ENCODE data around the gene ANKRD1. TPM values are rescaled to one million over a fixed set of nuclear protein-coding genes. Genes with fewer than 3 reads are reported as not detected.

Gene ANKRD1
- not detected for total RNA-seq

DNA sequence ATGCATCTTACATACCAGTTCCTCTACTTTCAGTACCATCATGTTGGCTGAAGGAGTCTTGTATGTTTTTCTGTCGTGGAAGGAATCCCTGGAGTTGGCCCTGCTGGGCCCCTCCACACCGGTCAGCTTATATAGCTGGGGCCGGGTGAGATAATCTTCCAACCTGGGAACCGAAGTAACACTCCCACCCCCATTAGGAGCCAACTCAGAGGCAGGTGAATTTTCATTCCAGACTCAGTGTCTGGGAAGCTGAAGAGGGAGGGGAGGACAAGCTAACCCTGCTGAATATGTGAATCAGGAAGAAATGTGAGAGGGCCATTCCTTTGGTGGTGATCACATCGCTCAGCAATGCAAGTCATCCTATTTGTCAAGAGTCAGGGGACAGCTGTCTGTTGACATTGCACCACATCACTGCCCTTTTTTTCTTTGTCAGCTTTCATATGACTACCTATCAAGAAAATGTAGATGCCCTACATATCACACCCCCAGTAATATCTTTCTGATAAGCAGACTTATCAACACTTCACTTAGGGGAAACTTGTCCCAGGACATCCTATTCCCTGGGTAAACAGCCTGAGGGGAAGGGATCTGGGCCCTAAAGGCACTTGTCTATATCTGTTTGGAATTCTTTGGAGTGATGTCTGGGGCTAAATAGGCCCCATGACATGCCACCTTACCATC lies at the start of gene ANKRD1:
Gene ANKRD1, minus strand, starts transcription at position 102 of the 681 bp plus-strand sequence. Its CDS starts 60 bp downstream, at position 42.
- ATAC-seq (no peak), DNase-seq (no peak)
- H3K27ac Mint-ChIP-seq: no peak within 1 kb of the TSS
- peaks cover 25% of the 10 kb centered on the region for H3K27me3 Mint-ChIP-seq (ENCODE audit: low read depth)
- no peaks in the 10 kb centered on the region for H3K36me3 Mint-ChIP-seq (ENCODE audit: low read depth)
- ChIA-PET CTCF (interaction anchor here (0.9 to 2.5 kb wide), 4 partner anchors 9 to 378 kb away, joined by 3 to 9 read pairs (median 4); no protein-coding TSS in a partner anchor), POLR2A (no interaction called here)
- H3K9me3 Mint-ChIP-seq (ENCODE audit: insufficient read depth): no peaks in the 10 kb centered on the region
- no peaks in the 10 kb centered on the region for H3K4me1 Mint-ChIP-seq (ENCODE audit: low read depth)
- H3K4me3 Mint-ChIP-seq: no peak within 1 kb of the TSS

DNA sequence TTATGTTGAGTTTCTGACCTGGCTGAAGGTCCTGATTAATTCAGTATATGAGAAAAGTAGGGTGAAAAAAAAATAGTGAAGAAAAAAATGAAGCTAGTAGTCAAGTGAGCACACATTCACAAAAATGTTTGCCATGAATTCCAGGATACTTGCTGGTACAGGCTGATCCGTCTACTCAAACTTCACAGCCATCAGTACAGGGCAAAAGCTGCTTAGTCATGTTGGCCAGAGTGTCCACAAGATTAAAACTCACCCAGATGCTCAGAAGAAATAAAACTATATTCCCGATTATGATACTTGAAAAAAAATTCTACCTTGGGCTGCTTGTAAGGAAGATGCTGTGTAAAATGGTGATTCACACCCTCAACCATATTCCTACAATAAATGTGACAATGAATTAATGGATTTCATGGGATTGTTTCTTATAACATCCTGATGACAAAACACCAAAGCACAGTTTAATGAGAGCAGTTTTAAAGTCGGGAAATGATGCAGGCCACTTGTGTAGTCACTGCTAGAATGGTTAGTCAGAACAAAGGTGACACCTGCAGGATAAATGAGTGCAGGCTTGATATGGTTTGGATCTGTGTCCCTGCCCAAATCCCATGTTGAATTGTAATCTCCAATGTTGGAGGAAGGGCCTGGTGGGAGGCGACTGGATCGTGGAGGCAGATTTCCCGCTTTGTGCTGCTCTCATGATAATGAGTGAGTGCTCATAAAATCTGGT lies 49.2 kb upstream of the ANKRD1 start:
- no peak overlapping the region for H3K27ac Mint-ChIP-seq
- no peaks in the 10 kb centered on the region for H3K9me3 Mint-ChIP-seq (ENCODE audit: insufficient read depth)
- DNase-seq: no peak
- POLR2A ChIA-PET: no interaction called here
- ATAC-seq: no peak
- CTCF ChIA-PET: interaction anchor here (1.4 to 2.4 kb wide), 2 partner anchors 58 to 91 kb away, joined by 4 to 18 read pairs; no protein-coding TSS in a partner anchor
- H3K4me1 Mint-ChIP-seq (ENCODE audit: low read depth): no peaks in the 10 kb centered on the region
- peaks cover 13% of the 10 kb centered on the region for H3K27me3 Mint-ChIP-seq (ENCODE audit: low read depth)
- no peaks in the 10 kb centered on the region for H3K36me3 Mint-ChIP-seq (ENCODE audit: low read depth)
- no peak overlapping the region for H3K4me3 Mint-ChIP-seq

DNA sequence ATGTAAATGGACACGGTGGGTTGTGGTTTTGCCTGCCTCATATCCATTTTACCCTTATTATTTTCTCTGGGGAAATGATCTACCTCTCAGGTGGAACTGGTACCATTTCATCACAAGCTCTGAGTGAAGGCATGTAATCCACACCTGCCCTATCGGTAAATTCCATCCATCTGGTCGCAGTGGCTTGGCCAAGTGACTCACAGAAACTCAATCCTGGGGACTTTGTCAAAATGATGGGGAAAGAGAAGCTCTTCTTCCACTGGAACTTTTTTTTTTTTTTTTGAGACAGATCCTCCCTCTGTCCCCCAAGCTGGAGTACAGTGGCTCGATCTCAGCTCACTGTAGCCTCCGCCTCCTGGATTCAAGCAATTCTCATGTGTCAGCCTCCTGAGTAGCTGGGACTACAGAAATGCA lies 48.2 kb upstream of the ANKRD1 start:
- H3K9me3 Mint-ChIP-seq (ENCODE audit: insufficient read depth): no peaks in the 10 kb centered on the region

DNA sequence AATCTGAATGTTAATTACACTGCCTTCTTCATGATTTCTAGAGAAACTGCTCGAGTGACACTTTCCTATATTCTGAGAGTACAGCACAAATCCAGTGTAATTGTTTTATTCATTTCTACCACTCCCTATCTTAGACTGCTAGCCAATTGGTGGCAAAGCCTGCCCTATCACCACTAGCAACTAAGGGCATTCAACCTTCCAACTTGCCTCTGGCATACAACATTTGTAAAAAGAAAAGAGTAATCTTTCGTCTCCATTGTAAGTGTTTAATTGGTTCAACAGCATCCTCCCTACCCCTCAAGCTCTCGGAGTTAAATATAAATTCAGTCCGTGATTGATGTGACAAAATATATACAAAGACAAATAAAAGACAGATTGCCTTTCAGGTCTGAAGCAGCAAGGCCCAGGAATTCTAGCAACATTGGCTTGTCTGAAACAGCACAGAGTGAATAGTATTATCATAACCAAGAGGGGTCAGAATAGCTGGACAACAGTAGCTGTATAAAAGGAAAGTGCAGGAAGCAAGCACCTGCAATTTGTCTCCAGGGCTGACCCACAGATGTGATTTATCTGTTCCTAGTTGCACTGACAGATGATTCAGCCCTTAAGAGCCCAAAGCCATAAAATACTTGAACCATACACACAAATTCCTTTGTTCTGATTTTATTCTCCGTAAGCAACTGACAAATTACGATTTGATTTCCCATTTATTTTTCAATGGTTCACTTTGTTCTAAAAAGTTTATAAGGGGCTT lies 47.6 kb upstream of the ANKRD1 start:
- no peak for DNase-seq
- POLR2A ChIA-PET: interaction anchor here (0.8 kb wide), 1 partner anchor 279 kb away, joined by 3 read pairs; no protein-coding TSS in a partner anchor
- Mint-ChIP-seq H3K4me1 (ENCODE audit: low read depth) (no peaks in the 10 kb centered on the region), H3K27ac (no peak overlapping the region), H3K9me3 (ENCODE audit: insufficient read depth) (no peaks in the 10 kb centered on the region), H3K4me3 (no peak overlapping the region), H3K27me3 (ENCODE audit: low read depth) (peaks cover 13% of the 10 kb centered on the region), H3K36me3 (ENCODE audit: low read depth) (no peaks in the 10 kb centered on the region)
- CTCF ChIA-PET: interaction anchor here (2.4 to 2.7 kb wide), 2 partner anchors 57 kb away, joined by 10 to 18 read pairs; no protein-coding TSS in a partner anchor
- no peak for ATAC-seq

More for the DNA sequence above, 48.2 kb upstream of the ANKRD1 start:
- H3K36me3 Mint-ChIP-seq (ENCODE audit: low read depth): no peaks in the 10 kb centered on the region
- ChIA-PET CTCF (interaction anchor here (1.4 to 2.4 kb wide), 2 partner anchors 57 to 90 kb away, joined by 4 to 18 read pairs; no protein-coding TSS in a partner anchor), POLR2A (interaction anchor here (0.8 kb wide), 1 partner anchor 278 kb away, joined by 3 read pairs; no protein-coding TSS in a partner anchor)
- no peak overlapping the region for H3K4me3 Mint-ChIP-seq
- no peaks in the 10 kb centered on the region for H3K4me1 Mint-ChIP-seq (ENCODE audit: low read depth)
- H3K27ac Mint-ChIP-seq: no peak overlapping the region
- no peak for ATAC-seq
- H3K27me3 Mint-ChIP-seq (ENCODE audit: low read depth): peaks cover 13% of the 10 kb centered on the region
- no peak for DNase-seq

DNA sequence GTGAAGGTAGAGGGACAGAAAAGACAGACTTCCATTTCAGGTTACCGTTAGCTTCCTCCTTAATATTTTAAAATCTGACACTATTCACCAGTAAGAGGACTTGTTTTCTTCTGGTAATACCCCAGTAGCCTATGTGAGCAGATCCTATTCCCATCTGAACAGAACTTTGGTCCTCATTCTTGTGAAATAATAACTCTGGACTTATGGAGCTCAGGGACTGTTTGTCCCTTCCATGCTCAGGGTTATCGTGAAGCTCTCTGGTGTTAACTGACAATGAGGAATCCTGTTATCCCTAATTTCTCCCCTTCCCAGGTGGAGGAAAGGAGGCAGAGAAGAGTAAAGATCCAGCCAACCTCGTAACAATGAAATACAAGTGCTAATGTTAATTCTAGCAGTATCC lies 47.0 kb upstream of the ANKRD1 start:
- H3K4me3 Mint-ChIP-seq: no peak overlapping the region
- no peaks in the 10 kb centered on the region for H3K9me3 Mint-ChIP-seq (ENCODE audit: insufficient read depth)
- DNase-seq (no peak), ATAC-seq (no peak)
- no peaks in the 10 kb centered on the region for H3K4me1 Mint-ChIP-seq (ENCODE audit: low read depth)
- ChIA-PET CTCF (interaction anchor here (1.1 to 2.7 kb wide), 2 partner anchors 20 to 56 kb away, joined by 7 to 10 read pairs; no protein-coding TSS in a partner anchor), POLR2A (no interaction called here)
- H3K27ac Mint-ChIP-seq: no peak overlapping the region
- H3K27me3 Mint-ChIP-seq (ENCODE audit: low read depth): peaks cover 11% of the 10 kb centered on the region
- H3K36me3 Mint-ChIP-seq (ENCODE audit: low read depth): no peaks in the 10 kb centered on the region

DNA sequence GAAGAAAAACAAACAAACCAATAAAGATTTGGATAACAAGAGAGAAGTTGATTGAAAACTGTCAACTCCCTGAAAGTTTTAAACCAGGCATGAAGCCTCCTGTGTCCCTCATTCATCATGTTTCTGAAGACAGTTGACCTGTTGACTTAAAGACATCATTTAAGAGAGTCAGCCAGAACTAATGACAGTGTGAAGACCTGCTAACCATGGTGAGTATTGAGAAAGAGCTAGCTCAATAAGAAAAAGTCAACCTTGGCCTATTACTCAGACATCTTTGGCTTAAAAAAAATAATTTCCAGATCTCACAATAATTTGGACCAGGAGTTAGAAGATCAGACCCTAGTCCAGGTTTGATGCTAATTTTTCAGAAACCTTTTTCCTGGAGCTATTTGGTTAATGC lies 45.3 kb upstream of the ANKRD1 start:
- no peaks in the 10 kb centered on the region for H3K4me1 Mint-ChIP-seq (ENCODE audit: low read depth)
- no peak overlapping the region for H3K27ac Mint-ChIP-seq
- H3K27me3 Mint-ChIP-seq (ENCODE audit: low read depth): peaks cover 9% of the 10 kb centered on the region
- H3K9me3 Mint-ChIP-seq (ENCODE audit: insufficient read depth): no peaks in the 10 kb centered on the region
- POLR2A ChIA-PET: no interaction called here
- DNase-seq (no peak), ATAC-seq (no peak)
- CTCF ChIA-PET: interaction anchor here (0.9 to 2.7 kb wide), 2 partner anchors 55 to 86 kb away, joined by 3 to 10 read pairs; no protein-coding TSS in a partner anchor
- H3K4me3 Mint-ChIP-seq: no peak overlapping the region
- H3K36me3 Mint-ChIP-seq (ENCODE audit: low read depth): no peaks in the 10 kb centered on the region

DNA sequence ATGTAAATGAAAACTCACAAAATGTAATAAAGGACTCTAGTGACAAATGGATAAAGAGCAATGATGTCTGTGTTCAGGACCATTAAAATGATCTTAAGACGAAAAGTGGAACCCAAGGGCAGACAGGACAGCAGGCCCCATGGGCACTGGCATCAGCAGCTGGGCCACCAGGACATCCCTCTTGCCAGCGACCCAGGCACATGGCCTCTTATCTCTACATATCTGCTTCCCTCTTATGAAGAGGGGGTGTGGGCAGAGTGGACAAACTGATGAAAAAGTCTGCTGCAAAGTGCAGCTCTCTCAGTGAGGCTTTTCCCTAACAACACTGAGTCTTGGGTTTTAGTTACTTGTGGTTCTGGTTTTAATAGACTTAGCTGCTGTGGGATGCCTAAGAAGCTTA lies 44.8 kb upstream of the ANKRD1 start:
- H3K4me3 Mint-ChIP-seq: no peak overlapping the region
- ATAC-seq: no peak
- no peaks in the 10 kb centered on the region for H3K9me3 Mint-ChIP-seq (ENCODE audit: insufficient read depth)
- no peaks in the 10 kb centered on the region for H3K36me3 Mint-ChIP-seq (ENCODE audit: low read depth)
- peaks cover 7% of the 10 kb centered on the region for H3K27me3 Mint-ChIP-seq (ENCODE audit: low read depth)
- ChIA-PET CTCF (interaction anchor here (0.9 to 2.7 kb wide), 2 partner anchors 54 to 86 kb away, joined by 3 to 10 read pairs; no protein-coding TSS in a partner anchor), POLR2A (no interaction called here)
- no peak for DNase-seq
- no peaks in the 10 kb centered on the region for H3K4me1 Mint-ChIP-seq (ENCODE audit: low read depth)
- no peak overlapping the region for H3K27ac Mint-ChIP-seq

DNA sequence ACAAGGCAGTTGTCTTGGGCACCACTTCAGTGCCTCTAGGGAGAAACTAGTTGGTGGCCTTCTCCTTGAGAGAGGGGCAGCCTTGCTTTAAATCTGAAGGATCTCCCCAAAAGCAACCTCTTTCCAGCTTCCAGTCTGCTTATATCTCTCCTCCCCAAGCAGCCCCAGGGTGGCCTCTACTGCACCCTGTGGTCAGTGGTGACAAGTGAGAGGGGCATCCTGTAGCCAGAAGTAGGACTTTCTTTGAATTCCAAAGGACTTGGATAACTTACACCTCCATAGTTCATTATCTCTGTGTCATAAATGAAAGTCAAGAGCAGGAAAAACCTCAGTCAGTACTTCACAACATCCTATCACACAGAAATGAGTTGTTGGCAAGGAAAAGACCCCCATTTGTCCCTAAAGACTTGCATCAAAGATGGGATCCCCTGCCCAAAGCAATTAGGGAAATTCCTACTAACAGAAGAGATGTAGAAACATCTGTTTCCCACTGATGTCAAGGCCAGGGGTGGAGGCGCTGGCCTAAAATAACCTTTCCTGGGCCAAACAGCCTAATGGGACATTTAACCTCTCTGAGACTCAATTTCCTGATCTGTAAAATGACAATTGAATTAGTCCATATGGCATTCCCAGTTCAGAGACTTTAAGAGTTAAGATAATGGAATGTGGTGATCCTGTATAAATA lies 44.0 kb upstream of the ANKRD1 start:
- H3K27ac Mint-ChIP-seq: no peak overlapping the region
- H3K9me3 Mint-ChIP-seq (ENCODE audit: insufficient read depth): no peaks in the 10 kb centered on the region
- DNase-seq (no peak), ATAC-seq (no peak)
- peaks cover 4% of the 10 kb centered on the region for H3K27me3 Mint-ChIP-seq (ENCODE audit: low read depth)
- no peaks in the 10 kb centered on the region for H3K36me3 Mint-ChIP-seq (ENCODE audit: low read depth)
- CTCF ChIA-PET: interaction anchor here (0.9 kb wide), 1 partner anchor 85 kb away, joined by 3 read pairs; no protein-coding TSS in a partner anchor
- H3K4me3 Mint-ChIP-seq: no peak overlapping the region
- no peaks in the 10 kb centered on the region for H3K4me1 Mint-ChIP-seq (ENCODE audit: low read depth)
- POLR2A ChIA-PET: no interaction called here

DNA sequence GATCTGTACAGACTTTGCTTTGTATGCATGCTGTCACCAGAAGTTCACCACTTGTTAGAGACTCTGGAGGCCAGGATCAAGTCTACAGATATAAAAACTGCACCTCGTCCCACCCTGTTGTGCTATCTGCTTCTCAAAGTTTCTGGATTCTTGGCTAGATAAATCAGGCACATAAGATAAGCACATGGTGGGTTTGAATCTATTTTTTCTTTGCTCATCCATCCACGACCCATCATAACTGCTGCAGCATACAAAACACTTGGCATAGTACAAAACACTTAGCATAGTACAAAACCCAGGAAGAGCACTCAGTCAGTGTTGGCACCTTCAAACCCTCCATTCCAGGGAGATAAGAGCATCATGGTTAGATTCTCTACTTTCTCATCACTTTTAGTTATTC lies 42.4 kb upstream of the ANKRD1 start:
- no peak for ATAC-seq
- H3K27ac Mint-ChIP-seq: no peak overlapping the region
- H3K9me3 Mint-ChIP-seq (ENCODE audit: insufficient read depth): no peaks in the 10 kb centered on the region
- H3K36me3 Mint-ChIP-seq (ENCODE audit: low read depth): no peaks in the 10 kb centered on the region
- peaks cover 5% of the 10 kb centered on the region for H3K27me3 Mint-ChIP-seq (ENCODE audit: low read depth)
- POLR2A ChIA-PET: no interaction called here
- no peaks in the 10 kb centered on the region for H3K4me1 Mint-ChIP-seq (ENCODE audit: low read depth)
- no peak for DNase-seq
- CTCF ChIA-PET: no interaction called here
- H3K4me3 Mint-ChIP-seq: no peak overlapping the region

DNA sequence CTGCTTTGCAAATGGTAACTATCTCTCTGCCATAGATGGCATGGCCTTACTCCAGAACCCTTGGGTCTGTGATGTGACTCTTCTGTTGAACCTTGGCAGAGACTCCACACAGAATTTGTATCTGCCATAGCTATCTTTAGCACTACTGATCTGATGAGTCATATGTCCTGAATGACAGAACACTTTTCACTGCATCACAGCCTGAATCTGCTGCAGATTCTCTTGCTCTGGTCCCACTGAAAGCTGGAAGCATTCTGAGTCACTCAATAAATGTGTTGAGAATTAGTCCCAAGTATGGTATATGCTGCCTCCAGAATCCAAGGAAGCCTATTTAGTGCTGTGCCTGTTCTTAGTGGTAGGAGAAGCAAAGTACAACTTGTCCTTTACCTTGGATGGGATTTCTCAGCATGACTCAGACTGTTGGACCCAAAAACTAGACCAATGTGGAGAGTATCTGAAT lies 39.5 kb upstream of the ANKRD1 start:
- Mint-ChIP-seq H3K27ac (no peak overlapping the region), H3K27me3 (ENCODE audit: low read depth) (peaks cover 4% of the 10 kb centered on the region), H3K36me3 (ENCODE audit: low read depth) (no peaks in the 10 kb centered on the region), H3K9me3 (ENCODE audit: insufficient read depth) (no peaks in the 10 kb centered on the region), H3K4me1 (ENCODE audit: low read depth) (no peaks in the 10 kb centered on the region), H3K4me3 (no peak overlapping the region)
- ATAC-seq (no peak), DNase-seq (no peak)
- POLR2A ChIA-PET: no interaction called here
- CTCF ChIA-PET: interaction anchor here (1.2 kb wide), 1 partner anchor 49 kb away, joined by 3 read pairs; no protein-coding TSS in a partner anchor

DNA sequence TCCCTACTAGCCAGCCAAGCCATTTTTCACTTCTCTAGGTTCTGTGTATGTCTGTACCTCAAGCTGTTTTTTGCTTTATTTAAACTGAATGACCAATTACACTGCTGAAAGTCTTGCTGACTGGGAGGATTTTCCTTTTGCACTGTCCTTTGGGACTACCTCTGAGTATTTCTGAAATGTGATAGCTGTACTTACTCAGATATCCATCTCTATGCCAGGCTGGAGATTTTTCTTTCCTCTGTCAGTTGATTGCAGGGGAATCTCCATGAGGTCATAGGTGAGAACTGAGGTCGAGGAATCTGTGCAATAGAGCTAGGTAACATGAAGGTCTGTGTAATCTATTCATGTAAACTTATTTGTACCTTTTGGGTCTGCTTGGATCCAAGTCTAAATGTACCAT lies 38.9 kb upstream of the ANKRD1 start:
- no peak overlapping the region for H3K4me3 Mint-ChIP-seq
- peaks cover 4% of the 10 kb centered on the region for H3K27me3 Mint-ChIP-seq (ENCODE audit: low read depth)
- ChIA-PET POLR2A (no interaction called here), CTCF (no interaction called here)
- ATAC-seq: no peak
- H3K27ac Mint-ChIP-seq: no peak overlapping the region
- DNase-seq: no peak
- no peaks in the 10 kb centered on the region for H3K4me1 Mint-ChIP-seq (ENCODE audit: low read depth)
- H3K9me3 Mint-ChIP-seq (ENCODE audit: insufficient read depth): no peaks in the 10 kb centered on the region
- no peaks in the 10 kb centered on the region for H3K36me3 Mint-ChIP-seq (ENCODE audit: low read depth)

All from activated CD8-positive, alpha-beta T cell treated with anti-CD3 and anti-CD28 coated beads, Interleukin-2, amount 10 ng/mL, durations not matched to agents 7 days and 5 days (primary cell).